Glomerular endothelial cell (primary cell): ENCODE measurements around the gene STK17B. TPM values are rescaled to one million over a fixed set of nuclear protein-coding genes. Genes with fewer than 3 reads are reported as not detected.
"Not testable (repeated sequence)": the region's sequence is repeated elsewhere in the genome, so short reads cannot be mapped to it uniquely, and the experiment has no call there.

Source experiments
- DNase-seq: peaks from one replicate; pipeline ENCODE4 v3.0.0-alpha.2; 2011; ENCODE audit warnings: low read depth, low spot score; ENCODE audit errors: extremely low read depth
- total RNA-seq: library from RNA; depleted of rRNA; stranded (reverse); fragments of >200 nt; gene quantifications from 2 replicates; pipeline ENCODE4 v1.2.3, GENCODE V29; 2015

Gene STK17B
- total RNA-seq, 1 donor from 2014 or later = 9.2 TPM

GRCh38 chr2:196119926-196120325, 51.5 kb downstream of the STK17B start:
- no peak for DNase-seq

- no peak for DNase-seq
These were observed 54.1 kb downstream of the STK17B start for GRCh38 chr2:196117214-196117705.

- DNase-seq = no peak
These were observed 58.1 kb downstream of the STK17B start for GRCh38 chr2:196113061-196113974.

- DNase-seq = no peak
These were observed 58.9 kb downstream of the STK17B start for GRCh38 chr2:196112418-196113034.

DNA sequence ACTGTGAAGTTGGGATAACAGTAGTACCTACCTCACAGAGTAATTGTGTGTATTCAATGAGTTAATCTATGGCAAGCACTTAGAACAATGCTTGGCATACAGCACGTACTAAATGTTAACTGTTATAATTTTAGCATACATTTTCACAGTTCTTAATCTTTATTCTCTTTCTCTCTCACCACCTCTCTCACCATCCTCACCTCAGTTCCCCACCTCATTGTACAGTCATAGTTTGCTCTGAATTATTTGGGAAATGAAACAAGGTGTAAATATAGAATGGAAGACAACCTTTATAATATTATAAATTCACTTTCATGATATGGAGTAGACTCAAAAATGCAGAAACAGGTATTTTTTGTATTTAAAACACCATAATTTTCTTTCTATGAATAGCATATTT, 62.8 kb downstream of the STK17B start:
- no peak for DNase-seq

DNA sequence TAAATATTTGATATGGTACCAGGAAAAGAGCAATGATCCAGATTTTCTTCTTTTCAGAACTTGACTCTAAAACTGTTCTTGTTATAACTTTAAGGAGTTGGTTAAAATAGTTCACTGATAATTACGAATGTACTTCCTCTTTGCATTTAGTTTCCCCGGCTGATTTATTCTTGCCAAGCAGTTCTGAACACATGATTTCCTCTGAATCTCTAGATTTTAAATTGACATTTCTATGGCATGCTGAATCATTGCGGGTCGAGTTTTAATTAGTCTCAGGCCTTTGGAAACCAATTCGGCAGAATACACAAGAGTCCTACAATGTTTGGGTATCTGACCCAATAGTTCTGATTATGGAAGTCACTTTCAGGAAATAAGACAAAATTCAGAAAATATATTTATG, 65.4 kb downstream of the STK17B start:
- no peak for DNase-seq

GRCh38 chr2:196104066-196104465, 67.3 kb downstream of the STK17B start:
- DNase-seq = no peak

- DNase-seq = no peak
These were observed 67.8 kb downstream of the STK17B start for GRCh38 chr2:196103626-196104025.

DNA sequence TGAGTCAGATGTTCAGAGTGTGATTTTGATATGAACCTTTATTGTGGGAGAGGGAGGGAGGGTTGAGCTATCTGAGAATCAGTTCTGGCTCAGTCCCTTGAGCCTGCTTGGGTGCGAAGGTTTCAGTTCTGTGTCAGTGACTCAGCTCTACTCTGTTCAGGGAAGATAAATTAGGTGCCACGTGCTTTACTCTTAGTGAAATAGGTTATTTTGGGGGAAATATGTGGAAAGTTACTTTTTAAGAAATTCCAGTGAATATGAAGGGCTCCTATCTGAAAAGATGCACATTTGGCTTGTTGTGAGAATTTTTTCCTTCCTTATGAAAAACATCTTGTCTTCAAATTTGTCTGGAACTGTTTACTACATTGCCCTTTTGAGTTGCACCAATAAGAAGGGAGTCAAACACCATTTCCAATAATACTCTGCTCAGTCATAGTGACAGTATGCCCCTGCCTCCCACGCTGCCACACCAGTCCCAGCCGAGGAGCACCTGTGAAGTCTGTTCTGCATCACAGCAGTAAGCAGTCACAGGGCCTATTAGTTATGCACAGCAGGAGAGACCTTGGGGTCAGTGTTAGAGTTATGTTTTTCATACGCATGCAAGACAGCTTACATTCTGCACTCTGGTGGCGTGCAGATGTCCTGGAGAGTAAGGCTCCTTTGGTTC, 69.9 kb downstream of the STK17B start:
- DNase-seq = no peak

- DNase-seq = no peak
These were observed 71.5 kb downstream of the STK17B start for GRCh38 chr2:196099916-196100315.

DNA sequence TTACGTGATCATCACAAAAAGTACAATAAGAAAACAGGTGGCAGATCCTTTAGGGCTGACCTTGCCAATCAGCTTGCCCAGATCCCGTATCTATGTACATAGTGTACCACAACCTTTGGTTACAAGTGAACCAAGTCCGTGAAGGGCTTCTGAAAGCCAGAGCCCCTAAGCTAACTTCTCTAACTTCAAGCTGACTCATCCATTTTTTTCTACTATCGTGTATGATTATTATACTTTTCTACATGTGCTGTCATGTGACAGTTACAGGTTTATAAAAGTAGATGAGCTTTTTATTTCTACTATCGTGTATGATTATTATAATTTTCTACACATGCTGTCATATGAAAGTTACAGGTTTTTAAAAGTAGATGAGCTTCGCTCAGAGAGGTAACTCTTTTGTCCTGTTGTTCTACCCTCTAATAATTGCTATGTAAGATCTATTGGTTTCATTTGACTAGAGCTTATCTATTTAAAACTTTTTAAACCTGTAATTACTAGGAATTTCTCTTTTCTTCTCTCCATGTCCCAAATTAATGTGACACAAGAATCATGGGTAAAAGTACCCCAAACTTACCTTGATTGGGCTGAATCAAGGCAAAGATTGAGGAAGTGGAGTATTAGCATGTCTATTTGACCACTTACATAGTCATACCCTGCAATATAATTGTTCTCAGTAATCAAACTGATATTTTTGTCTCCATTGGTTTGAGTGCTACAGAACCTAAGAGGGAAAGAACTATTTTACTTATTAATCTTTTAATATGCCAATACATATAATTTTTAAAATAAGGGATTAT, 73.3 kb downstream of the STK17B start:
- DNase-seq = no peak

GRCh38 chr2:196096982-196097745, 74.2 kb downstream of the STK17B start:
- no peak for DNase-seq

DNA sequence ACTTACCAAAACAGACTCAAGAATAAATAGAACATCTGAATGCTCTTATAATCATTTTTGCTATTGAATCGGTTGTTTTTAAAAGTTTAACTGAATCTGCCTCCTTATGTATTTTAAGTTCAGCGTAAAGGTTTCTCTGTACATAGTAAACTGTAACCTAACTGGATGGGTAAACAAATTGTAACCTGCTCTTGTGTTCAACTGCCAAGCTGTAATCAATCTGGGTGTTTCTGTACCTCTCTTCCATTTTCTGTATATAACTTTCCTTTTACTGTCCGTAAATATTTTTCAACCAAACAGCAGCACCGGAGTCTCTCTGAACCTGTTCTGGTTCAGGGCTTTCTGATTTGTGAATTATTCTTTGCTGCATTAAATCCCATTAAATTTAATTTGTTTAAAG, 75.1 kb downstream of the STK17B start:
- no peak for DNase-seq

GRCh38 chr2:196089448-196089847, 81.9 kb downstream of the STK17B start:
- DNase-seq = not testable (repeated sequence)

- no peak for DNase-seq
These were observed 83.2 kb downstream of the STK17B start for GRCh38 chr2:196088203-196088602.

- no peak for DNase-seq
These were observed 84.6 kb downstream of the STK17B start for GRCh38 chr2:196086517-196087368.

GRCh38 chr2:196083601-196084000, 87.8 kb downstream of the STK17B start:
- no peak for DNase-seq
